ENCODE data around the gene RASD2. TPM values are rescaled to one million over a fixed set of nuclear protein-coding genes. Genes with fewer than 3 reads are reported as not detected.

The RASD2 gene
- total RNA-seq, 2 experiments from 2014 or later = 0.19 TPM; not detected in 1

DNA sequence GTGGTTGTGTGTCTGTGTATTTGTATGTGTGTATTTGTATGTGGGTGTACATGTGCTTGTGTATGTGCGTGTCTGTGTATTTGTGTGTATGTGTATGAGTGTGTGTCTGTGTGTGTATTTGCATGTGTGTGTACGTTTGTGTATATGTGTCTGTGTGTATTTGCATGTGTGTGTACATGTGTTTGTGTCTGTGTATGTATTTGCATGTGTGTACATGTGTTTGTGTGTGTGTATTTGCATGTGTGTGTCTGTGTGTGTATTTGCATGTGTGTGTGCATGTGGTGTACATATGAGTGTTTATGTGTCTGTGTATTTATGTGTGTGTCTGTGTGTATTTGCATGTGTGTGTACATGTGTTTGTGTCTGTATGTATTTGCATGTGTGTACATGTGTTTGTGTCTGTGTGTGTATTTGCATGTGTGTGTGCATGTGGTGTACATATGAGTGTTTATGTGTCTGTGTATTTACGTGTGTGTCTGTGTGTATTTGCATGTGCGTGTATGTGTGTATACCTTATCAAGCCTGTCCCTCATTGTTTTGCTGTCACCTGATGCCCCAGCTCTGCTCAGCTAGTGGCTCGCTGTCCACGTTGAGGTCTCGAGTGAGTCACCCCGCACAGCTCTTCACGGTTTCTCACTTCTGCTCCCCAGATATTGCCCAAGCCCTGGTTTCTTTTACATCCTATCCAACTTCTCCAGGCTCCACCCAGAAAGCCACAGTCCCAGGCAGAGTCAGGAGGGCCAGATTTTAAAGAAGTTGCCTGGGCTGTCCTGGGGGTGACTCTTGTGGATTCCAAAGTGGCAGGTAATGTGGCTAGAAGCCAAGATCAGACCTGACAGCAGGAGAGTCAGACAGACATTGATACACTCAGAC lies 61.3 kb downstream of the RASD2 start:
- no peak overlapping the region for H3K4me2 ChIP-seq (ENCODE audit: low read length)
- DNase-seq (ENCODE audit: low spot score) = no peak
- POLR2A ChIA-PET = no interaction called here
- no peaks in the 10 kb centered on the region for H3K9me2 ChIP-seq (ENCODE audit: insufficient read depth, low read length)
- TF ChIP-seq, protein P1, sequence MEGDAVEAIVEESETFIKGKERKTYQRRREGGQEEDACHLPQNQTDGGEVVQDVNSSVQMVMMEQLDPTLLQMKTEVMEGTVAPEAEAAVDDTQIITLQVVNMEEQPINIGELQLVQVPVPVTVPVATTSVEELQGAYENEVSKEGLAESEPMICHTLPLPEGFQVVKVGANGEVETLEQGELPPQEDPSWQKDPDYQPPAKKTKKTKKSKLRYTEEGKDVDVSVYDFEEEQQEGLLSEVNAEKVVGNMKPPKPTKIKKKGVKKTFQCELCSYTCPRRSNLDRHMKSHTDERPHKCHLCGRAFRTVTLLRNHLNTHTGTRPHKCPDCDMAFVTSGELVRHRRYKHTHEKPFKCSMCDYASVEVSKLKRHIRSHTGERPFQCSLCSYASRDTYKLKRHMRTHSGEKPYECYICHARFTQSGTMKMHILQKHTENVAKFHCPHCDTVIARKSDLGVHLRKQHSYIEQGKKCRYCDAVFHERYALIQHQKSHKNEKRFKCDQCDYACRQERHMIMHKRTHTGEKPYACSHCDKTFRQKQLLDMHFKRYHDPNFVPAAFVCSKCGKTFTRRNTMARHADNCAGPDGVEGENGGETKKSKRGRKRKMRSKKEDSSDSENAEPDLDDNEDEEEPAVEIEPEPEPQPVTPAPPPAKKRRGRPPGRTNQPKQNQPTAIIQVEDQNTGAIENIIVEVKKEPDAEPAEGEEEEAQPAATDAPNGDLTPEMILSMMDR (conservative IDR thresholded peaks at IDR 0.05; ENCODE audit: low read length) = no peak
- TF ChIP-seq EZH2phosphoT487 (IDR thresholded peaks at IDR 0.05; ENCODE audit: borderline replicate concordance, low read depth, low read length) = no peak
- no peak overlapping the region for H3K4me3 ChIP-seq (ENCODE audit: low read depth, low read length, poor library complexity, severe bottlenecking)
- H3K4me1 ChIP-seq (ENCODE audit: insufficient read depth, low read length, poor library complexity, severe bottlenecking) = no peaks in the 10 kb centered on the region
- no peaks in the 10 kb centered on the region for H4K20me1 ChIP-seq (ENCODE audit: insufficient read depth, low read length)
- intact Hi-C loops (cut with micrococcal nuclease; ENCODE audit: unreplicated experiment) = no loop called here
- H2AFZ ChIP-seq (ENCODE audit: low read length) = no peak overlapping the region
- H3K9me3 ChIP-seq (ENCODE audit: low read length) = 0 out of 2 replicates have a peak, but pooled peaks cover 10% of the 10 kb centered on the region
- CTCF ChIA-PET (ENCODE audit: unreplicated experiment) = no interaction called here
- H3K36me3 ChIP-seq (ENCODE audit: insufficient read depth, low read length) = no peaks in the 10 kb centered on the region
- no peaks in the 10 kb centered on the region for H3K79me2 ChIP-seq (ENCODE audit: insufficient read depth, low read depth, low read length)
- no peak overlapping the region for H3K27ac ChIP-seq (ENCODE audit: low read depth, low read length, poor library complexity, severe bottlenecking)
- no TSS peak for BruUV-seq (replicated peaks)

Other genes starting within 250 kb of the RASD2 start
- gene TOM1, start 240.9 kb upstream of the RASD2 start, total RNA-seq (2014; rRNA removed; shearing (Covaris generic)) = 14.6 and 22.7 TPM in 2 replicates
- 24.4 and 30.6 TPM in 2 replicates for gene TOM1, start 240.9 kb upstream of the RASD2 start, total RNA-seq (2022)
- gene HMOX1, start 159.7 kb upstream of the RASD2 start, total RNA-seq (2014; rRNA removed; shearing (Covaris generic)) = 2.2 and 2.9 TPM in 2 replicates
- 8.5 and 13.9 TPM in 2 replicates for gene HMOX1, start 159.7 kb upstream of the RASD2 start, total RNA-seq (2022)
- gene MCM5, start 140.7 kb upstream of the RASD2 start, total RNA-seq (2014; rRNA removed; shearing (Covaris generic)) = 178 and 242 TPM in 2 replicates
- 360 TPM in 2 replicates for gene MCM5, start 140.7 kb upstream of the RASD2 start, total RNA-seq (2022)
- not detected in 2 replicates for gene MB, start 76.5 kb downstream of the RASD2 start, total RNA-seq (2014; rRNA removed; shearing (Covaris generic))
- not detected in 2 replicates for gene MB, start 76.5 kb downstream of the RASD2 start, total RNA-seq (2022)
- 27.8 and 28.8 TPM in 2 replicates for gene APOL6, start 107.6 kb downstream of the RASD2 start, total RNA-seq (2014; rRNA removed; shearing (Covaris generic))
- 22.0 and 22.1 TPM in 2 replicates for gene APOL6, start 107.6 kb downstream of the RASD2 start, total RNA-seq (2022)
- 1.8 and 3.9 TPM in 2 replicates for gene APOL5, start 177.0 kb downstream of the RASD2 start, total RNA-seq (2014; rRNA removed; shearing (Covaris generic))
- gene APOL5, start 177.0 kb downstream of the RASD2 start, total RNA-seq (2022) = 0.67 and 1.2 TPM in 2 replicates

All from OCI-LY7 (cell line).